GM18873 (cell line): ENCODE measurements around the gene PLA2G5.
"Not testable (repeated sequence)": the region's sequence is repeated elsewhere in the genome, so short reads cannot be mapped to it uniquely, and the experiment has no call there.

ENCODE experiments used
- ATAC-seq: cut with Tn5 transposase; IDR thresholded peaks from one replicate; pipeline ENCODE4 v1.9.1; 2021; ENCODE audit warnings: mild to moderate bottlenecking, moderate library complexity, moderate number of reproducible peaks; ENCODE audit not compliant: unreplicated experiment, low FRiP score

The PLA2G5 gene

GRCh38 chr1:20069874-20070273, at the start of gene PLA2G5:
Gene PLA2G5, plus strand, starts transcription at chr1:20070194. Its CDS starts 14,637 bp downstream, at chr1:20084831.
- ATAC-seq = no peak

- no peak for ATAC-seq
Observed at GRCh38 chr1:20028125-20028524, 41.9 kb upstream of the PLA2G5 start.

GRCh38 chr1:20028726-20029125, 41.3 kb upstream of the PLA2G5 start:
- no peak for ATAC-seq

GRCh38 chr1:20029178-20029912, 40.6 kb upstream of the PLA2G5 start:
- ATAC-seq = no peak

- not testable (repeated sequence) for ATAC-seq
Observed at GRCh38 chr1:20030436-20031151, 39.4 kb upstream of the PLA2G5 start.

GRCh38 chr1:20031161-20031560, 38.8 kb upstream of the PLA2G5 start:
- no peak for ATAC-seq

- ATAC-seq = no peak
Observed at GRCh38 chr1:20031836-20032235, 38.2 kb upstream of the PLA2G5 start.

GRCh38 chr1:20032425-20032824, 37.6 kb upstream of the PLA2G5 start:
- ATAC-seq = no peak

GRCh38 chr1:20033420-20033819, 36.6 kb upstream of the PLA2G5 start:
- no peak for ATAC-seq

GRCh38 chr1:20035114-20035513, 34.9 kb upstream of the PLA2G5 start:
- no peak for ATAC-seq

- no peak for ATAC-seq
Observed at GRCh38 chr1:20037877-20038276, 32.1 kb upstream of the PLA2G5 start.

GRCh38 chr1:20047096-20047495, 22.9 kb upstream of the PLA2G5 start:
- ATAC-seq = no peak

GRCh38 chr1:20048563-20048962, 21.4 kb upstream of the PLA2G5 start:
- ATAC-seq = no peak

GRCh38 chr1:20049056-20049798, 20.8 kb upstream of the PLA2G5 start:
- ATAC-seq = not testable (repeated sequence)

GRCh38 chr1:20051218-20051829, 18.7 kb upstream of the PLA2G5 start:
- no peak for ATAC-seq

- ATAC-seq = no peak
Observed at GRCh38 chr1:20052386-20052785, 17.6 kb upstream of the PLA2G5 start.

GRCh38 chr1:20057886-20058420, 12.0 kb upstream of the PLA2G5 start:
- no peak for ATAC-seq

GRCh38 chr1:20058531-20058930, 11.5 kb upstream of the PLA2G5 start:
- ATAC-seq = no peak

- ATAC-seq = no peak
Observed at GRCh38 chr1:20059847-20060246, 10.1 kb upstream of the PLA2G5 start.

GRCh38 chr1:20060791-20061190, 9.2 kb upstream of the PLA2G5 start:
- not testable (repeated sequence) for ATAC-seq

- ATAC-seq = no peak
Observed at GRCh38 chr1:20061866-20062265, 8.1 kb upstream of the PLA2G5 start.
